ENCODE data around the gene CCDC14. TPM values are rescaled to one million over a fixed set of nuclear protein-coding genes. Genes with fewer than 3 reads are reported as not detected.

Gene CCDC14
- total RNA-seq, 1 experiment from 2014 or later, result 50.6 TPM

GRCh38 chr3:123939706-123940105, 21.3 kb downstream of the CCDC14 start:
- Histone ChIP-seq H3K79me2 (ENCODE audit: low read depth) (no peaks in the 10 kb centered on the region), H2AFZ (no peak overlapping the region), H3K4me2 (no peak overlapping the region), H3F3A (ENCODE audit: insufficient read depth, low read depth) (no peaks in the 10 kb centered on the region), H3K27ac (no peak overlapping the region), H3K36me3 (ENCODE audit: low read depth) (peaks cover 7% of the 10 kb centered on the region), H3K9me3 (ENCODE audit: insufficient read depth, low read depth) (no peaks in the 10 kb centered on the region), H3K9me2 (ENCODE audit: insufficient read depth) (no peaks in the 10 kb centered on the region), H4K20me1 (ENCODE audit: insufficient read depth) (no peaks in the 10 kb centered on the region), H3K4me3 (no peak overlapping the region), H3K4me1 (replicated peaks; ENCODE audit: insufficient read depth) (no peaks in the 10 kb centered on the region), H3K27me3 (ENCODE audit: insufficient read depth, low read depth) (no peaks in the 10 kb centered on the region)
- CTCF ChIA-PET, result no interaction called here
- intact Hi-C loops (cut with micrococcal nuclease; ENCODE audit: unreplicated experiment), result no loop called here
- DNase-seq, result no peak
- POLR2A ChIA-PET (ENCODE audit: unreplicated experiment), result no interaction called here
- no TSS peak for BruUV-seq (replicated peaks)
- TF ChIP-seq CTCF (conservative IDR thresholded peaks at IDR 0.05) (no peak), EZH2 (IDR thresholded peaks at IDR 0.05; ENCODE audit: low read depth) (no peak)

- H3K4me2 ChIP-seq, result no peak overlapping the region
- H3K27ac ChIP-seq, result no peak overlapping the region
- H4K20me1 ChIP-seq (ENCODE audit: insufficient read depth), result no peaks in the 10 kb centered on the region; the same call in 1 of the 2 replicates
- H3K4me1 ChIP-seq (replicated peaks; ENCODE audit: insufficient read depth), result no peaks in the 10 kb centered on the region
- no peaks in the 10 kb centered on the region for H3F3A ChIP-seq (ENCODE audit: insufficient read depth, low read depth)
- TF ChIP-seq CTCF (conservative IDR thresholded peaks at IDR 0.05), result no peak
- no peak for TF ChIP-seq EZH2 (IDR thresholded peaks at IDR 0.05; ENCODE audit: low read depth)
- no peaks in the 10 kb centered on the region for H3K27me3 ChIP-seq (ENCODE audit: insufficient read depth, low read depth)
- no peak for DNase-seq
- H3K9me3 ChIP-seq (ENCODE audit: insufficient read depth, low read depth), result no peaks in the 10 kb centered on the region
- no peaks in the 10 kb centered on the region for H3K9me2 ChIP-seq (ENCODE audit: insufficient read depth)
- no peak overlapping the region for H2AFZ ChIP-seq
- H3K4me3 ChIP-seq, result no peak overlapping the region
- no TSS peak for BruUV-seq (replicated peaks)
- H3K36me3 ChIP-seq (ENCODE audit: low read depth), result peaks cover 21% of the 10 kb centered on the region
- POLR2A ChIA-PET (ENCODE audit: unreplicated experiment), result no interaction called here
- intact Hi-C loops (cut with micrococcal nuclease; ENCODE audit: unreplicated experiment), result no loop called here
- CTCF ChIA-PET, result interaction anchor here (0.6 kb wide), 1 partner anchor 529 kb away, joined by 3 read pairs; no protein-coding TSS in a partner anchor
- H3K79me2 ChIP-seq (ENCODE audit: low read depth), result no peaks in the 10 kb centered on the region
Observed at GRCh38 chr3:123936400-123936799, 24.6 kb downstream of the CCDC14 start.

GRCh38 chr3:123935830-123936229, 25.2 kb downstream of the CCDC14 start:
- H3K4me1 ChIP-seq (replicated peaks; ENCODE audit: insufficient read depth), result no peaks in the 10 kb centered on the region
- no peak for TF ChIP-seq CTCF (conservative IDR thresholded peaks at IDR 0.05)
- no peak for TF ChIP-seq EZH2 (IDR thresholded peaks at IDR 0.05; ENCODE audit: low read depth)
- BruUV-seq (replicated peaks), result no TSS peak
- no peak overlapping the region for H3K4me3 ChIP-seq
- intact Hi-C loops (cut with micrococcal nuclease; ENCODE audit: unreplicated experiment), result no loop called here
- no peaks in the 10 kb centered on the region for H3K9me2 ChIP-seq (ENCODE audit: insufficient read depth)
- no peaks in the 10 kb centered on the region for H3K27me3 ChIP-seq (ENCODE audit: insufficient read depth, low read depth)
- H3K4me2 ChIP-seq, result no peak overlapping the region
- ChIA-PET CTCF (no interaction called here), POLR2A (ENCODE audit: unreplicated experiment) (no interaction called here)
- H3F3A ChIP-seq (ENCODE audit: insufficient read depth, low read depth), result no peaks in the 10 kb centered on the region
- no peaks in the 10 kb centered on the region for H3K9me3 ChIP-seq (ENCODE audit: insufficient read depth, low read depth)
- no peaks in the 10 kb centered on the region; the same call in 1 of the 2 replicates for H4K20me1 ChIP-seq (ENCODE audit: insufficient read depth)
- H2AFZ ChIP-seq, result no peak overlapping the region
- DNase-seq, result no peak
- peaks cover 20% of the 10 kb centered on the region for H3K36me3 ChIP-seq (ENCODE audit: low read depth)
- no peaks in the 10 kb centered on the region for H3K79me2 ChIP-seq (ENCODE audit: low read depth)
- no peak overlapping the region for H3K27ac ChIP-seq

Data from PC-9 (cell line).